GM21447 (cell line): ENCODE data around the gene FBLIM1.

Source experiments
- ATAC-seq: cut with Tn5 transposase; IDR thresholded peaks from one replicate; pipeline ENCODE4 v1.9.1; 2021; ENCODE audit not compliant: unreplicated experiment

Gene FBLIM1

DNA sequence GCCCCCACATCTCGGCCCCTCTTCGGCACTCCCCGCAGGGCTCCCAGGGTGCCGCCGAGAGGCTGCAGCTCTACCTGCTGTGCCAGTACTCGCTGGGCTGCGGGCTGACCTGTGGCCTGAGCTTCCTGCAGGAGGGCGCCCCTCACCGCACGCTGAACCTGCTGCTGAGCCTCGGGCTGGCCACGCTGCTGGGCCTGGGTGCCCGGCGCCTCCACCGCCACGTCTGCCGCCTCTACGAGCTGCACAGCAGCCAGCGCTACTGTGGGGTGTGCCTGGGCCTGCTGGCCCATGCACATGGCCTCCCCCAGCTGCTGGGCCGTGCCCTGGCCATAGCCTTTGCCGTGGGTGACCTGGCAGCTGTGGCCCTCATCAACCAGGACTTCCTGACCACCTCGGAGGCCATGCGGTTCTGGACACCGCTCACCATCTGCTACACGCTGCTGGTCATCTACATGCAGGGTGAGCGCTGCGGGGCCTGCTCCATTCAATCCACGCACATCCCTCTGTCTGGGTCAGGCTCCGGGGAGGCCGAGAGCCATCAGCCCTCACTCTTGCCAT, 14.4 kb upstream of the FBLIM1 start:
- ATAC-seq: no peak

DNA sequence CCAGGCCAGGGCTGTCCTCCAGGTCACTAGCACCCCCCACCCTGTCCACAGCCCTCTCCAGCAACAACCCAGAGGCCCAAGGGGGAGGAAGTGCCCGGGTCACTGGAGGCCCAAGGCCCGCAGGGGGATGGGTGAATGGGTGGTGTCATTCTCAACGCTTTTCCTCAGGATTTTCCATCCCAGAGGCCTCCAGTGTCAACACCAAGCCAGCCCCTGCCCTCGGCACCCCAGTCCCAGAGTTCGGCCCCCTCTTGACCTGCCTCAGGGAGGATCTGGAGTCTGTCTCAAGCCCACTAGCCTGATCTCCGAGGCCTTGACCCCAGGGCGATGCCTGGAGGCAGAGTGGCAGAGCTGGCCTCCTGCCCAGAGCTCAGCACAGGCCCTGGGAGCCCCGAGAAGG, 11.2 kb upstream of the FBLIM1 start:
- ATAC-seq: no peak

DNA sequence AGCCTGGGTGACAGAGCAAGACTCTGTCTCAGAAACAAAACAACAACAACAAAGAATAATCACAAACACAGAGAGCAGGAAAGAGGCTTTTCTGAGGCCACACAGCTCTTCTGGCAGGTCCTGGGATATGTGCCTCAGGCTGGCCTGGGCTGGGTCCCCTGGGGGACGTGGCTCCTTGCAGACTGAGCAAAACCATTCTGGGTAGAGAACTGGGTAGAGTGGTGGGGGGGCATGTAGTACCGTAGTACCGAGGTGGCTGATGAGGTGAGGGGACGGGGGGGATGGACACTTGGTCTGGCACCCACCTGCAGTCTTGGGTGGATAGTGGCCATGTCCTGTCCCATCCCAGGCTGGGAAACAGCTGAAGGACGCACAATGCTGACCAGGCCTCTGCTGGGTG, 10.3 kb upstream of the FBLIM1 start:
- ATAC-seq: no peak

DNA sequence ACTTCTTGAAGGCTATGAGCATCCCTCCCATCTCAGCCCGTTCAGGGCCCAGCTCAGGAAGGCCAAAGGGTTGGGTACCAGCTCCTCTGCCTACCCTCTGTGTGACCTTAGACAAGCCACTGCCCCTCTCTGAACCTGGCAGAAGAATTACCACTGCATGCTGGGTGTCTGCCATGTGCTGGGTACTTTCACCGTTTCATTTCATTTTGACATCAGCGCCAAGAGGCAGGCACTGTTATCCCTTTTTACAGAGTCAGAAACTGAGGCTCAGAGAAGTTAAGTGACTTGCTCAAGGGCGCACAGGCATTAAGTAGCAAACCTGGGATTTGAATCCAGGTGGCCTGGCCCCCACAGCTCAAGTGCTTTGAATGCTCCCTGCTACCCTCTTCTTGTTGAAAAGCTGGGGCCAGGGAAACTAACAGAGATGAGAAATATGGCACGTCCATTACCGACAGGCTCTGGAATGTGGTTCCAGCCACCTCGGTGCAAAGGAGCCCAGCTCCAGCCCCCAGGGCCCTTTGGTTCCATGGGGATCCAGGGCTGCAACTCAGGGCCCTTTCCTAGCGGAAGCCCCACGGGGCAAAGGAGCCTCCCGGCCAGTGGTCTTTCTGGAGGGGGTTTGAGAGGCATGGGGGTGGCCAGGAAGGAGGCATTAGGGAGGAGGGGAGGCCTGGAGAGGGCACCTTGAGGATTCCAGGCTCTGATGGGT, 9.8 kb upstream of the FBLIM1 start:
- ATAC-seq: no peak

DNA sequence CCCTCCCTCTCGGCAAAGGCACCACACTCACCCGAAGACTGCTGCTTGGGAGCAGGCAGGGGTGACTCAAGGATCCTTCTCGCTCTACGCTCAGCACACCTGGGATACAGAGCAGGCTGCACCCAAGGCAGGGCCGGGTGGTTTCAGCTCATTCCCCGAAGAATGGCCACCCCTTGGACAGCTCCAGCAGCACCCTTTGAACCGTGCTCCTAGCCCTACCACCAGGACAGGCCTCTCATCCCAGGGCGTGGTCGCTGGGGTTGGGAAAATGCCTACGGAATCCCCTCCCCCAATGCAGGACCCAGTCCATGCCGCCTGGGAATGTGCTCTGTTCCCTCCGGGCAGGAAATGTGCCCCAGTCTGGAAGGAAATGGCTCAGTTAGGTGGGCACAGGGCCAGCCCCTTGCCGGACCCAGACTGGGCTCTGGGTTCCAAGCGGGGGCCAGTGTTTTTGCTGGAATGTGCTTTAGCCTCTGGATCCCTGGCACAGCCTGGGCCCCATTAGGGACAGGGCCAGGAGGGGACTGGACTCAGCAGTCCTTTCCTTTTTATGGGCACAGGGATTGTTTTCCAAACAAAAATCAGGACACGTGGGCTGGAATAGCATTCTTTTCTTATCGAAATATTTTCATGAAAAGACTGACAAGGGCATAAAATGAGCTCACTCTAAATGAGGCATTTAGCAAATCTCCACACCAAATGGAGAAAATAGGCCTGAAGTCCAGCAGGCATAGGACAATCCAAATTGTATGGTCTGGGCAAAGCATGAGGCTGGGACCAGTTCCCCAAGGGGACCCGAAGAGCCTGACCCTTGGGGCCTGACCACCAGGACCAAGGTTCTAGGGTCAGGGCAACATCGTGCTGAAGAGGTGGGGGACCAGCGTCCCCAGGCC, 8.9 kb upstream of the FBLIM1 start:
- no peak for ATAC-seq

DNA sequence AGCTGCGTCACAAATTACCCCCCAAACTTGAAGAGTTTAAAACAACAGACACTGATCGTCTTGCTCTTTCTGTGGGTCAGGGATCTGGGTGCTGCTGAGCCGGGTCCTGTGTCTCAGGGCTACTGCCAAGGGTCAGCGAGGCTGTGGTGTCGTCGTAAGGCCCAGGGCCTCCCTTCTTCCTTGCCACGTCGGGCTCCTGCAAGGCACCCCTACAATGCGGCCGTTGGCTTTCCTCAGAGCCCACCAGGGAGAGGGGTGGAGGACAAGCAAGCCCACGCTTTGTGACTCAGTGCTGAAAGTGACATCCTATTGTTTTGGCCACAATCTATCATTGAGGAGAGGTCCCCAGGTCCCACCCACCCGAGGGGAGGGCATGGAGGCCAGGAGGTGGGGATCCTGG, 7.7 kb upstream of the FBLIM1 start:
- ATAC-seq: no peak

DNA sequence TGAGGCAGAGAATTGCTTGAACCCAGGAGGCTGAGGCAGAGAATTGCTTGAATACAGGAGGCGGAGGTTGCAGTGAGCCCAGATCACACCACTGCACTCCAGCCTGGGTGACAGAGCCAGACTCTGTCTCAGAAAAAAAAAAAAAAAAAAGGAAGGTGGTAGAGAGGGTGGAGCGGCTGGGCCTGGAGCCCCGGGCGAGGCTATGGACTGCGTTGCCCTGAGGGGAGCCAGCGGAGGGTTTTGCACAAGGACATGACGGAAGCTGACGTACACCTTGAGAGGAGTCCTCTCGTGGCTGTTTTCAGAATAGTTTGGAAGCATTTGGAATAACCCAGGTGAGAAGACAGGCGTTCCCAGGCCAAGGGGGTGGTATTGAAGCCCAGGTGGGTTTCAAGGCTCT, 6.9 kb upstream of the FBLIM1 start:
- no peak for ATAC-seq

DNA sequence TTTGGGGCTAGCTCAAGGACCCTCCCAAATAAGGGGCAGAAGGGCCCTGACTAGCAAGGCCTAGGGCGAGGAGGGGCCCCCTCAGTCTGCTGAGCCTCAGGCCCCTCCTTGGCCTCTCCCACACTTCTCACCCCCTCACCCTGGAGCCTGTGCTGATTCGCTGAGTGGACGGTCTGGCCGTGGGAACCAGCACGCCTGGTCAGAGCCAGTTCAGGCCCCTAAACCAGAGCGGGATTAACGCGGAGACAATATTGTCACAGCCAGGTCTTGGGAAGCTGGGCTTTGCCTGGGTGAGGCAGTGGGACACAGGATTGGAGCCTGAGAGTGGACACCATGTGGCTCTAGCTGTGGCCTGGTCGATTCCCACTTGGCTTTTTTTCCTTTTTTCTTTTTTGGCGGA, 4.8 kb upstream of the FBLIM1 start:
- no peak for ATAC-seq

DNA sequence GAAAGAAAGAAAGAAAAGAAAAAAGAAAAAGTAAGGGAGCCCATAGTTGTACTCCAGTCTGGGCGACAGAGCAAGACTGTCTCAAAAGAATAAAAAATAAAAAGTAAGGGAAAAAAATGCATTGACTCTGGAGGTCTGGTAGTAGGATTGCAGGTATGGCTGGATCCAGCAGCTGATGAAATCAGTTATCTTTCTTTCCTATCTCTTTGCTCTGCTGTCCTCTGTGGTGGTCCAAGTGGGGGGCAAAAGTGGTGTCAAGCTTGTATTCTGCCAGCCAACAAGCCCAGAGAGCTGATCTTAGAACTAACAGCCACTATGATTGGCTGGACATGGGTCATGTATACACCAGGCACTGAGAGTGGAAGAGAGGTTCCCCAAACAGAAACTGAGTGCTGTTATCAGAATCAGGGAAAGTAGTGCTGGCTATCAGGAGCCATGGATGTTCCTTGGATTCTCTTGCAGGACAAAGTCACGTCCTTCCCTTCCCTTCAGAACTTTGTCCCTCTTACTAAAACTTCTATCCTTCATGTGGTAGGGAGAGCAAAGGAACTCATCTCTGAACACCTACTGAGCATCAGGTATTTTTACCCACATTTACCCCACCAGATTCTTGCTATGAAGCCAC, 3.5 kb upstream of the FBLIM1 start:
- ATAC-seq: no peak

DNA sequence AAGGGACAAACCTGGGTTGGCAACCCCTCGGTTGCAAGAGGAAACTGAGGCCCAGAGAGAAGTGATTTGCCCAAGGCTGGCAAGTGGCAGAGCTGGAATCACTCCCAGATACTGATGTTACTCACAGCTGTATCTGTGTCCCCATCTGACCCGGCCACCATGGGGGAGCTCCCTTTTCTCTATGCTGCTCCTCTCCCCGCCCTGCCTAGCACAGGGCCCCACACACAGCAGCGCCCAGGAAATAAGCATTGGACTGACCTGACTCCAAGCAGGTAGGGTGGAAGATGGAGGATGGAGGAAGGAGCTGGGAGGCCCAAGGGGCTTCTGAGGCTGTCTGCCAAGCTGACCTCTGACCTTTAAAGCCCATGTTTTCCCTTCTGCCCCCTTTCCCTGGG, 3.0 kb upstream of the FBLIM1 start:
- ATAC-seq: no peak

DNA sequence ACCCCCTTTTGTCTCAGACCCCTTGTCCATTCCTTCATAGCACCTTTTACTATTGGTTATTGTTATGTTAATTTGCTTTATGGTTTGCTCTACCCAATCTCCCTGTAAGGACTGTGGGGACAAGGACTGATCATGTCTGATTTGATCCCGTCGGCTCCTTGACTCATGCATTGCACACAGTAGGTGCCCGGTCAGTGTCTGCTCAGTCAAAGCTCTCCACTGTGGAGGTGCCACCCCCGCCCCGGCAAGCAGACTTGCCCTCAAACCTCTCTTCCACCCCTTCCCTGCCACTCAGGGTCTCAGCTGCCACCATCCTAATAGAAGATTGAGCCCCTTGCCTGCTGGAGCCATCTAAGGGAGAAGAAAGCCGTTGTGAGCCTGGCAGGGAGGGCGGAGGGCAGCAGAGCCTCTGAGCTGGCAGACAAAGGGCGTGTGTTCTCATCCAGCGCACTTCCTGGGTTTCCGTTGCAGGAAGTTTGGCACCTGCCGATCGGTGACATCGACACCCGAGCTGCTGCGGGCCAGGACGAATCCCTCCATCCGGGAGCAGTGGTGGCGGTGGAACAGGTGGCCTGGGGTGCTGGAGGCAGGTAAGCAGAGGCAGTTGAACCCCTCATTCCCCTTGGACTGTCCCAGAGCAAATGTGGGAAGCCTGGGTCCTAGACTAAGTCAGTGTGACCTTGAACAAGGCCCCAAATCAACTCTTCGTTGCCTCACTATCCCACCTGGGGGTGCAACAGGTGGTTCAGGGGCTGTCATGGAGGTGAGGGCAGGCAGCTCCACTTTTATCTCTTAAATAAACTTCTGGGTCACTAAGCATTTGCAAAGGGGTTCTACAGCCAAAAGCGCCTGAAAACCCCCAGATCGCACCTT, 2.2 kb upstream of the FBLIM1 start:
- no peak for ATAC-seq

DNA sequence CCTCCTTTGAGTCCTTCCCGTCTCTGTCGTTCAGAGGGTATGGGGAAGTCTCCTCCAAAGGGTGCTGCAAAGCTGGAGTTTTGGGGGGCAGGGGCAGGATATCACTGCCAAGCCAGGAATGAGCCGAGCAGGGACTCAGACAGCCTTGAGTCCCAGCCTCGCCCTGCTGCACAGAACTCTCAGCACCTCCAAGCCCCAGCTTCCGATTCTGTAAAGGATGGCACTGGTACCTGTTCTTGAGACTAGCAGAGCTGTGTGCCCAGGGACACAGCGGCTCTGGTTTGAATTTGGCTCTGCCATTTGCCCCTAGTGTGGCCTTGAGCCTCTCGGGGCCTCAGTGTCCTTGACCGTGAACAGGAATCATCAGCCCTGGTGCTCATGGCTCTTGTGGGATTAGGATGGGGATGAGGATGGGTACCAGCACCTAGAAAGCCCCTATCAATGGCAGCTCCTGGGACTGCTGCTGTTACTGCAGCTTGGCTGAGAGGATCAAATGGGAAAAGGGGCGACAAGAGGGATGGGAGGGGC, 1.5 kb upstream of the FBLIM1 start:
- ATAC-seq: no peak

DNA sequence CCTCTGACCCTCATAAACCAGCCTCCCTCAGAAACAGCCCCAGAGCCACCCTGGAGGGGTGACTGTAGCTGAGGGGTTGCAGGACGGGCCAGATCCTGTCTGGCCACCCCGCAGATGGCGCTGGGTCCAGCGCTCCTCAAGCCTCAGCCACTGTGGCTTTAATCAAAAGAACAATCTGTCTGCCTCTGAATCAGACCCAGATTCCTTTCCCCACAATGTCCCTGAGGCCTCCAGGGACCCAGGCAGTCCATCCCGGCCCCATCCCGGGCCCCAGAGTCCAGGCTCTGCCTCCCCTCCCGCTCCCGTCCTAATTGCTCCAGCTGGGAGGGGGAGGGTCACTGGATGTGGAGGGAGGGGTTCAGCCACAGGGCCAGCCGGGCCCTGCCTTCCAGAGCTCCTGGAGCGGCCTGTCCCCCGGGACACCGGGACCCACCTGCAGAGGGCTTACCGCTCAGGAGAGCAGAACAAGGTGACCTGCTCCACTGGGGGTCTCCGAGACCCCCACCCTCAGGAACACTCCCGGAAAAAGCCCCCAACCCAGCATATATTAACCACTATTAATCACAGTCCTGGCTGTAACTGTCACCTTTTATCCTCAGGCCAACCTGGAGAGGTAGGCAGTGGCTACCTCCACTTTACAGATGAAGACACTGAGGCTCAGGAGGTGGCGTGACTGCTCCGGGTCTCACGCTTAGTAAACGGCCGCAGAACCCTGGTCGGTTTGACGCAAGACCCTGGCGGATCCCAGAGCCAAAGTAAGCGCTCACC, 836 bp upstream of the FBLIM1 start:
- no peak for ATAC-seq

DNA sequence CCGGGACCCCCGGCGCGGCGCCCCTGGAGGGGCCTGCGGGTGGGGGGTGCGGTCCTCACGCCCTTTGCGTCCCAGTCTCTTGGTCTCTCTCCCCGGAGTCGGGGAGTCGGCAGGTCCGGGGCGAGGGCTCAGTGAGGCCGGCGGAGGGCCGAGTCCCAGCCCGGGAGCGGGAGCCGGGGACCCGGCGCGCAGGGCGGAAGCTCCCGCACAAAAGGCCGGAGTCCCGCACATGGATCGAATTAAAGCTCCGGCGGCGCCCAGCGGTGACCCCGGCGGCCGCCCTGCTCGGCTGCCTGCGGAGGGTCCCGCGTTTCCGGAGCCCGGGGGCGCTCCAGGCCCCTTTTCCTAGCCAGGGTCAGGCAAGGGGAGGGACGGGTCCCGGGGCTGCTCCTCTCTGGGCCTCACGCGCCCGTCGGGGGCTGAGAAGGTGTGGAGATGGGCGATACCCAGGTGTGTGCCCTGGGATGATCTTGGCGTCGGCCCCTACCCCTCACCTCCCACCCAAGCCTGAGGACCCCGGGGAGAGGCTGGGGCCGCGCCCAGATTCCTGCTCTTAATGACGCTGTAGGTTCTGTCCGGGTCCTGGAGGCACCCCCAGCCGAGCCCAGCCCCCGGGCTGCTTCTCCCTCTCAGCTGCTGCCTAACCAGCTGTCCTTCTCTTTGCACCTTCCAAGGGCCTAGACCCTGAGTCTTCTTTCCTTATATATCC, 512 bp downstream of the FBLIM1 start:
- no peak for ATAC-seq

DNA sequence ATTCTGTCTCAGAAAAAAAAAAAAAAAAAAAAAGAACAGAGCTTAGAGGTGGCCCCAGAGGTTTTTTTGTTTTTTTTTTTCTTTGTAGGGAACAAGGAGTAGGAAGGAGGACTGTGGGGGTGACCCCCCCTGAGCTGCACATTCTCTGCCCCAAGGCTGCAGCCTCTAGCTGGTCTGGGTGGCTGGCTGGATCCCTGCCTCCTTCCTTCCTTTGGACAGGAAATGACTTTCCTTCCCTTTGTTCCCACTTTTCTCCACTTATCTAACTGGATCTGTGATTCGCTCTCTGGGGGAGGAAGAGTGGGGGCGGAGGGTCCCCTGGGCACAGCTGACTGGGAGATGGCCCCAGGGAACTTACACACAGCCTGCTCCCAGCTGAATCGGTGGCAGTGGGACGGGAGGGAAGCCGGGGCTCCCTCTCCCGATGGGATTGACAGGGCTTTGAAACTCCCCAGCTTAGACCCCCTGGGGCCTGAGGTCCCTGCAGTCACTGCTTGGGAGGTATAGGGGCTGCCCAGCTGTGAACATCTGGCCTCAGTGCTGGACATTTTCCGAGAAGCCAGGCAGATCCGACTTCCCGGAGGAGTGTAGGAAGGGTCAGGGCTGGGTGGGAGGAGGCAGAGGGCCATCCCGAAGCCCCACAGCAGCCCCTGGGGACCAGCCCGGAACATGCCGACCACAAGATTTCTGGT, 2.1 kb downstream of the FBLIM1 start:
- ATAC-seq: no peak

DNA sequence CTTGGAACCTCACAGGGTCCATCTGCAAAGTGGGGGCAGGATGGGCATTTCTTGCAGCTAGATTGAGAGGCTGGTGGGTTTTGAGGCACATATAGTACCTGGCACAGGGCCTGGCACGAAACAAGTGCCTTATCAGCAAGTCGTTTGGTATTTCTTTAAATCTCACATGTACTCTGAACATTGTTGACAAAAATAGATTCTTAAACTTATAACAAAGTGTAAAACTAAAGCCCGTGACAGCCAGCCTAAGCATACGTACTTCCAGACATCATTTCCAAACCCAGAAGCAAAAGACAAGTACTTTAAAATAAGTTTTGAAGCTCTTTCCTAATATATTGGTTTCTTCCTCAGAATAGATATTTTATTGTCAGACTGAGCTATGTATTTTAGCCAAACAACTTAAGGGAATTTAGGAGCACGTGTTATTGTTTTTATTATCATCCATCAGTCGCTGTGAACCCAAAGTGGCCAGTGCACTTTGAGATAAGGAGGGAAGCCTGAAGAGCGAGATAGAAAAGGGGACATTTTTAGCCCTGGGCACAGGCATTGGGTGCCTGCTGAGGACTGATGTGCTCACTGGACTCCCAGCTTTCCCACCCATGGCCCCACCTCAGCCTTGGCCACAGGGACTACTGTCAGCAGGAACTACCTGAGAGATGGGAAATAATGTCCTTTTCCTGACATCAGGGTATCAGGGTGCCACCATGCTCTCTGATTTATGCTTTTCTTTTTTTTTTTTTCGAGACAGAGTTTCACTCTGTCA, 3.0 kb downstream of the FBLIM1 start:
- no peak for ATAC-seq

DNA sequence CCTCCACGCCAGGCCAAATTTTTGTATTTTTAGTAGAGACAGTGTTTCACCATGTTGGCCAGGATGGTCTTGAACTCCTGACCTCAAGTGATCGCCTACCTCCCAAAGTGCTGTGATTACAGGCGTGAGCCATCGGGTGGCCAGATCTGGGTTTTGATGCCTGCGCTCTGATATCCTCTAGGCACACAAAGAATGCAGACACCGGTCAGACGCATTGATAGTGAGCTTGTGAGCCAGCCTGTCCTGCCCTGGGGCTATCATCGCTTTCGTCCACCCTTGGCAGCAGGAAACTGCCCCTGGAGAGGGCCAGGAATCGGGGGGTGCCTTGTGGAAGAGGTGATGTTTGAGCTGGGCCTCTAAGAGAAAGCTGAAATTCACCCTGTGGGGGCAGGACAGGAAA, 4.0 kb downstream of the FBLIM1 start:
- no peak for ATAC-seq

DNA sequence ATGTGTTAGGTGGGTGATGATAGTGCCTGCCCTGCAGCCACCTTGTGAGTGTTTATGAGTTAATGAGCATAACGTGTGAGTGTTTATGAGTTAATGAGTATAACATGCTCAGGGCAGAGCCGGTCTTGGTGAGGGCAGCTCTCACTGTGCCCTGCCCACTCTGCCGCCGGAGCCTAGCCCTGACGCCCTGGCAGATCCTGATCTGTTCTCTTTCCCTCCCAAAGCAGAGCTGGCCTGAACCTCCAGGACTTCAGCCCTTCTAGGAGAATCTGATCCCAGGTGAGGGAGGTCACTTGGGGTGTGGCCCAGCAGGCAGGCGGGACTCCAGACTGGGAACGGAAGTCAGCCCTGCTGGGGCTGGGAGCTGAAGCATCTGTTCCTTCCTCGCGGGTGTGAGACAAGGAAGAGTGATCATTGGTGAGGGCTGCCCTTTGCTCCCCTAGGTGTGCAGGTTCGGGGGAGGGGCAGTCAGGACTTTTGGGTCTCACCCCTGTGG, 5.7 kb downstream of the FBLIM1 start:
- ATAC-seq: no peak
